GM18907 (cell line): ENCODE data around the gene MED27.

ENCODE experiments used
- ATAC-seq: cut with Tn5 transposase; IDR thresholded peaks from one replicate; pipeline ENCODE4 v1.9.1; 2021; ENCODE audit warnings: mild to moderate bottlenecking, moderate library complexity; ENCODE audit not compliant: unreplicated experiment

The MED27 gene

DNA sequence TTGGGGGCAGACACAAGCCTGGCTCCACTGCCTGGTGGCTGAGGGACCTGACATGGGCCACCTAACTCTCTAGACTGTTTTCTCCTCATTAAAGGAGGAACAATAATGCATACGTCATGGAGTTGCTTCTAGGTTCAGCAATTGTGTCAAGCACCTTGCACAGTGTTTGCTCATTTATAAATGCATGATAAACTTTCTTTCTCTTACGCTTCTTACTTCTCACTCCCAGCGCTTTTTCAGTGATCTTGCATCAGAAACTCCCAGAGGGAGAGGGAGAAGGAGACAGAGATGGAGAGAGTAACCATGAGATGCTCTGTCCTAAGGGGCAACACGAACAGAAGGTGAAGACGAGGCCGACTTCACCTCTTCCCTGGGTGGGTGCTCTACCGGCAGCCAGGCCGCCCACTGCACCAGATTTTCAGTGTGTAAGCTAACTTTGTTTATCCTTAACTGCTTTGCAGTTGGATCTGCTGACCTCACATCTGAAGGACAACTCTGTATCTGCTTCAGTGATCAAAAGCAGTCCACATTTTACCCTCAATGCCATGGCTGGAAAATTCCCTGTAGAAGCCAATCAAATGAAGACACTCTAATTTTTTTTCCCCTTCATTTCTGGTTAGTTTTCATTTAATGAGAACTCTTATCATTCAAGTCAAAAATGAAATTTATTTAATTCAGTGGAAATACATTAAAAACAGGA is 35.3 kb downstream of the MED27 start:
- no peak for ATAC-seq

DNA sequence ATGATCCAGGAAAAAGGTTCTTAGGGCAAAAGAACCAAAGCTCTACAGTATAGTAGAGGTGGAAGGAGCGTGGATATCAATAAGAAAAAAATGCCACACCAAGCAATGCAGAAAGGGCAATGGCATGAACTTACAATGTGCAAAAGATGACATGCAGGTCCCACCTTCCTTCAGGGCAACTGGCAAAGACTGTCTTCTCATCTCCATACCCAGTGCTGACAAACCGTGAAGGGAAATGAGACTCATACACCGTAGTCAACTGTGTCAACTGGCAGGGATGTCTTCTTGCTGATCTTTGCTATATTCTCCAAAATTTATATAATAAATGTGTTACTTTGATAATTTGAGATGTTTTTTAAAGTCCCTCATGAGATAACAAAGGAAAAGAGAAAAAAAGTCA is 36.0 kb downstream of the MED27 start:
- no peak for ATAC-seq

DNA sequence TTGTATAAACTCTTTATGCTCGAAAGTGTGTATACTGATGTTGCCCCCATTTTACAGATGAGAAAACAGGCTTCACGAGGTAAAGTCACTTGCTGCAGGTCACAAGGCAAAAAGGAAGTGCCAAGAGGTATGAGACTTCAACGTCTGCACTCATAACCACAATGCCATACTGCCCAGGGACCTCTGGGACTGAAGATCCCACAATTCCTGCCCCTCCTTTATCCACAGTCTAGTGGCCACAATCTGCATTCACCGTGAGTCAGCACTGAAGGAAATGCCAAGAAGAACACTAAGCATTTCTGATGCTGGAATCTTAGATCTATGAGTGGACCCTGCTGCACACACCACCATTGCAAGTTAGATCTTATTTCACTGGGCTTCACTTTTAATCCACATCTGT is 37.3 kb downstream of the MED27 start:
- ATAC-seq: no peak

- no peak for ATAC-seq
These were observed 37.9 kb downstream of the MED27 start for GRCh38 chr9:132041798-132042197.

DNA sequence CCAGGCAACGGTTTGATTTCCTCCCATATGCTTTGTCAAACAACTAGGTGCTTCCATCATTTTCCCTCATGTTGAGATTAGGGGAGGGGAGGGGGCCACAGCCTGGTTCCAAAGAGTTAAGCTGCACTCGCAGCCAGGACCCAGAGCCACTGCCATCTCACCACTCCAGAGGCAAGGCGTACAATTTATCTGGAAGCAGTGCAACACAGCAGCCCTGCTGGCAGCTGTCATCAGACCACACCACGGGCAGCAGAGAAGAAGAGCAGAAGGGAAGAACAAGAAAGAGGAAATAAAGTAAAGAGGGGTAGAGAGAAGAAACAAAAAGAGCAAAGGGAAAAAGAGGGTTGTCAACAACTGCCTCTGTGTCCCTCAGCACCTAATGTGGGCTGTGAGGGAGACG is 38.9 kb downstream of the MED27 start:
- ATAC-seq: no peak

GRCh38 chr9:132040246-132040645 is 39.4 kb downstream of the MED27 start:
- no peak for ATAC-seq

- ATAC-seq: no peak
These were observed 40.4 kb downstream of the MED27 start for GRCh38 chr9:132039284-132039683.

GRCh38 chr9:132037458-132037857 is 42.2 kb downstream of the MED27 start:
- no peak for ATAC-seq

GRCh38 chr9:132036521-132036920 is 43.1 kb downstream of the MED27 start:
- no peak for ATAC-seq

DNA sequence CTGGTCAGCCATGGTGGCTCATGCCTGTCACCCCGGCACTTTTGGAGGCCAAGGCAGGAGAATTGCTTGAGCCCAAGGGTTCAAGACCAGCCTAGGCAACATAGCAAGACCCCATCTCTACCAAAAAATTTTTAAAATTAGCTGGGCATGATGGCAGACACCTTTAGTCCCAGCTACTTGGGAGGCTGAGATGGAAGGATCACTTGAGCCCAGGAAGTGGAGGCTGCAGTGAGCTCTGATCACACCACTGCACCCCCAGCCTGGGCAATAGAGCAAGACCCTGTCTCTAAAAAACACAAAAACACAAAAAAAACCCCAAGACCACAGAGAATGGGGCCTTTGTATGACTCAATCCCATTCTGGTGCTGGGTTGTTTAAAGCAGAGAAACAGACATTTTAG is 44.0 kb downstream of the MED27 start:
- ATAC-seq: no peak

DNA sequence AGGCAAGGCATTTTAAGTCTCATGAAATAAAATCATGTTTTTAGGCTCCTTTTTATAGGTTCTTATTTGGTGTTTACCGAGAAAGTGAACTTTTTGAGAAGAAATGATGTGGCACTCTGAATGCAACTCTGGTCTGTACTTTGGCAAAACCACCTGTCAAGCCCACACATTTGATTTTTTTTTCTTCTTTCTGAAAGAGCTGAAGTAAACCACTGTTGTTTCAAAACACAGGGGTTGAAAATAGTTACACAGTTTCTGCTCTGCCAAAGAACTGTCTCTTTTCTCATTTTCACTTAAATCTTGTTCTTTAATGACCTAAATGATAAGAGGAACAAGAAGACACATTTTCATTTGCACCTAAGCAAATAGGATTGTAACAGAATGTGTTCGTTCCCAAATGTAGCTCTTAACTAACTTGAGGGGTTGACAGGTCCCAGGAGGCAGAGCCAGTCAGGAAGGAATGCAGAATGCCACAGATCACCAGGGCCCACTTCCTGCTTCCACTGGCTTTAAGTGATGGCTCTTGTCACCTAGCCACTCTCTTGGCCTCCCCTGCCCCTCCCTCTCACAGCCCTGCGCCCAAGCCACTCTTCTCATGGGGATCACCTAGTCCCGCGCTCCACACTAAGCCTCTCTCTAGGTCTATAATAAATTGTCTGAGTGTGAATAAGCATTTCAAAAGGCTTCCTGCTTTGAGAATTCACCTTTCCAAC is 47.3 kb downstream of the MED27 start:
- ATAC-seq: no peak

- no peak for ATAC-seq
These were observed 48.0 kb downstream of the MED27 start for GRCh38 chr9:132031467-132032237.

GRCh38 chr9:132030626-132031325 is 48.9 kb downstream of the MED27 start:
- no peak for ATAC-seq

DNA sequence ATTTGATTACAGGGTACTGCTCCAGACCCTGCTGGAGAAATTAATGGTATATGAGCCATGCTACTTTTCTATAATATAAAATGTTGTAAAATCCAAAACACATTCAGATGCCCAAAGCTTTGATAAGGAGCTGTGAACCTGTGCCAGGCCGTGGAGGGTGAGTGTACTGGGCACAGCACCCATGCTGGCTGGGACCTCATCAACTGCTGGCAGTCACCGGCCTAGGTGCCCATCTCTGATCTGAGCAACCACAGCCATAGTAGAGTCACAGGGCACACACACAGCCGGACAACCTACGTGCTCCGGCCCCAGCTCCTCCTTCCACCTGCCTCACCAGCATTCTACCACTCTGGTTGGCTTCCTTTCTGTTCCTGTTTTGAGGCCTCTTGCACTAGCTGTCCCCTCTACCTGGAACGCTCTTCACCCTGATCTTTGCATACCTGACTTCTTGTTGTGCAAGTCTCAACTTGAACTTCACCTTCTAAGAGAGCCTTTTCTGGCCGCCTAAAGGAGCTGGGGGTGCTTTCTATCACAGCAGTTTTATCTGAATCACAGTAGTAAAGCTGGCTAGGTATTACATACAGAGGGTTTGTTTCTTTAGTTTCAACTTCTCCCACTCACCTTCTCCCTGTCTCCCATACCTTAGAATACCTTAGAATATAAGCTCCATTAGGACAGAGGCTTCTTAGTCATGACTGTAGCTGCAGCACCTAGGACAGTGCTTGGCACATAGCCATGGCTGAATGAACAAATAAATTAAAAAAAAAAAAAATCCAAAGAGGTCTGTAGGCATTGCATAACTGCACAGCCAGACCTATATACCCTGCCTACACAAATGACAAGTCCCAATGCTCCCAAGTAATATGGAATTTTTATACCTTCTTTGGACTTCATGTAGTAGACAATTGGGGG is 51.7 kb downstream of the MED27 start:
- no peak for ATAC-seq

DNA sequence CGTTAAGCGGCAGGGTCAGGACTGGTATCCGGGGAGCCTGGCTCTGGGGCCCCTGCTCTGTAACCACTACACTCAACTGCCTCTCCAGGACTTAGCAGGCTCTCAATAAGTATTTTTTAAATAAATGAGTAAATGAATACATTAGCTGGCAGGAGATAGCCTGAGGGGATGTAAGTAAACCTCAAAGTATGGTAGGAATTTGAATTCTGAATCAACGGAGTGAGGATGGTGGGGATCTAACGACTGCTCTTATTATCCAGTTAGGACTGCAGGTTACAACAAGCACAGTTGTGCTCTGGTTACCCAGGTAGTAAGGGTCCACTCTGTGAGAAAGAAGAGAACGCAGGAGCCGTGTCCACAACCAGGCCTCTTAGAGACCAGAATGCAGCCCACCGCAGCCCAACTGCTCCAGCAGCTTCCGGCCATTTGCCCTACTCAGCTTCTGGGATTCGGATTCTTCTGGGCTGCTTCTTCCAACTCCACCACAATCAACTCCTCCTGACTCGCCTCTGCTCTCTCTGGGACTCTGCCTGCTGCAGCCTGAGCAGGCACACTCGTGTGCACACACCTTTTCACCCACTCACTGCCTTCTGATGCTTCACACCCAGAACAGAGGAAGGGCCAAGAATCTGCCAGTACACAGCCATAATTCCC is 52.6 kb downstream of the MED27 start:
- no peak for ATAC-seq

- ATAC-seq: no peak
These were observed 53.9 kb downstream of the MED27 start for GRCh38 chr9:132025766-132026165.

GRCh38 chr9:132024589-132024988 is 55.1 kb downstream of the MED27 start:
- ATAC-seq: no peak

DNA sequence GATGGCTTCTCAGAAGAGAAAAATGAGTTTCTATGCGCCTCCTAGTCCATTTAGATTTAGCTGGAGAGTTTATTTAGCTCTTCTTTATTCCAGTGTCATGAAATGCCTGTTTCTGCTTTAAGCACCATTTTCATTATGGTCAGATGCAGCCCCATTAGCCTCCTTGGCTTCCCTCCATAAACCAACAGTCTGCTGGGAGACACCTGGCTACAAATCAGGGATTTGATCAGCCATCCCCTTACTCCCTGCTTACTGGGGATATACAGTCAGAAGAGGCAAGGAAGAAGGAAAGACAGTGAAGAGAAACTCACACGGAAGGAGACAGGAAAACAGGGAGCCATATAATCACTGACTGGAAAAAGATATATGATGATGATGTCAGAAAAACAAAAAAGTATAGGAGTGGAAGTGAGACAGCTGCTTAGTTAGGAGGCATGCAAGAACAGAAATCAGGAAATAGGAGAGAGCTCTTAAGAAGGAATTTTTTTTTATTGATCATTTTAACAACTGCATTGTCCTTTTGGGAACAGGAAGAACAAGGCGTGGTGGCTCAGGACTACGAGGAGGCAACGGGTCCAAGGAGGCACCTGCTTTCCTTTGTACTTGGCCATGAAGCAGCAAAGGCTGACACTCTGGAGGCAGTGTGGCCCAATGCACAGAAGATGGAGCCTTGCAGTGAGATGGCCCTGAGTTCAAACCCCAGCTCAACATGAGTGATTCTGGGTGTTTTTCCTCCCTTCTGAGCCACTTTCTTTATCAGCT is 56.1 kb downstream of the MED27 start:
- ATAC-seq: no peak
